Stimulated activated CD8-positive, alpha-beta memory T cell treated with anti-CD3 and anti-CD28 coated beads, Interleukin-4, amount 100 ng/mL, for 48 hours (primary cell): ENCODE results near the gene NDUFB4.
A peak's percentile ranks its signal among the peaks of the same experiment; 100 is the strongest.

Experiments
- DNase-seq: peaks from one replicate; pipeline ENCODE4 v3.0.0-alpha.2; 2020

Gene NDUFB4

DNA sequence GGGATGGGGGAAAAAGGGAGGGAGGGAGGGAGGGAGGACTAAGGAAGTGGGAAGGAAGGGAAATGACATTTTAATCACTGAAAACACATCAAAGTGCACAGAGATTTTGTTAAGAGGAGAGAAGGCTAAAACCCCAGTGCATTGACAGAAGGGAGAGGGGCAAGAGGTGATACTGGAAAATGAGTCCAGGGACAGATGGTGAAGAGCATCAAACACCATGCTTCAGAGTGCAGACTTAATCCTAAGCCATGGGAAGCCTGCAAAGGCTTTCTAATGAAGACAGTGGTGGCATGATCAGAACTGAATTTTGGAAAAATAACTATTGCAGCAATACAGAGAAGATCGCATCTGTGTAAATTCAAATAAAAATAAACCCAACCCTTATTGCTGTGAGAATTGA lies 44.1 kb downstream of the NDUFB4 start:
- DNase-seq: no peak

DNA sequence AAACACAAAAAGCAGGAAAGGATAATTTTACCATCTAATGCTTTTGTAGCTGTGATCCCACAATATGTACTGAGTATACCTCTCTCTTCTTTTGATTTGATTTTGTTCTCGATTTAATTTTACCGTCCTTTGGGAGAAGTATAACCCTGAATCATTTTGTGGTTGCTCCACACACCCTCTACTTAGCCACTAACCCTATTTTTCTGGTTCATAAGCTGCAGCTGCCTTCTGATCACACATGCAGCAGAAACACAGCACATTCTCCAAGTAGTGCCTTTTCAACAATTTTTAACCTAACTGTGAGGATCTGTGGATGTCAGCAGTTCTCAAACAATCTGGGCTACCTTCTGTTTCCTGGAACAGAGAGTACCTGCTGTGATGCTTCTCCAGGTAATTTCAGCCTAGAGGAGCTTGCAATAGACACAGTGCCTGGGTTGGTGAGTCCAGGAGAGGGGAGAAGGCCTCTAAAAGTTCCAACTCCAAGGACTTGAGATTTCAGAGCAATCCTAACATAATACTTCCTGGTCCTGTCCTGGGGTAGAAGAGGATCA lies 45.6 kb downstream of the NDUFB4 start:
- no peak for DNase-seq

DNA sequence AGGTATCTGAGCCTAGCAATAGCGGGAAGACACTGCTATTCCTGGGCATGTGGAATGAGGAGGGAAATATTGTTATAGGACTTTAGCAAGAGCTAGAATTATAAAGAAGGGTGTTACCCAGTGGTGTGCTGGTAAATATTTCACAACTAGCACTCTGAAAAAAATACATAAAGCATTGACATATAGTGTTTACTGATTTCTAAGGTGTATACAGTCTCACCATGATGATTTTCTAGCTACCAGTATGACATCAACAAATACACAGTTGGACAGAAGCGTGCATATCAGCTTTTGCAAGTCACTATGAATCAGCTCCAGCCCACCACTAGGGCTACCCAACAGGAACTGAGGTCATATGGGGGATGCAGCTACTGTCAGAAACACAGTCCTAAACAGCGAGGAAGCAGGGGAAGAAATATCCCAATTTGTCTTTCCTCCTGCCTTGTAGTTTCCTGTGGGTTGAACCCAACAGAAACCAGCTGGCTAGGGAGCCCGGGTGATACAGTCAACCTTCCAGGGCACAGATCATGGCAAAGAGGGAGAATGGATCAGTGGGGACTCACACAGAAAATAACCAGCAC lies 46.3 kb downstream of the NDUFB4 start:
- DNase-seq: peak; percentile 24

DNA sequence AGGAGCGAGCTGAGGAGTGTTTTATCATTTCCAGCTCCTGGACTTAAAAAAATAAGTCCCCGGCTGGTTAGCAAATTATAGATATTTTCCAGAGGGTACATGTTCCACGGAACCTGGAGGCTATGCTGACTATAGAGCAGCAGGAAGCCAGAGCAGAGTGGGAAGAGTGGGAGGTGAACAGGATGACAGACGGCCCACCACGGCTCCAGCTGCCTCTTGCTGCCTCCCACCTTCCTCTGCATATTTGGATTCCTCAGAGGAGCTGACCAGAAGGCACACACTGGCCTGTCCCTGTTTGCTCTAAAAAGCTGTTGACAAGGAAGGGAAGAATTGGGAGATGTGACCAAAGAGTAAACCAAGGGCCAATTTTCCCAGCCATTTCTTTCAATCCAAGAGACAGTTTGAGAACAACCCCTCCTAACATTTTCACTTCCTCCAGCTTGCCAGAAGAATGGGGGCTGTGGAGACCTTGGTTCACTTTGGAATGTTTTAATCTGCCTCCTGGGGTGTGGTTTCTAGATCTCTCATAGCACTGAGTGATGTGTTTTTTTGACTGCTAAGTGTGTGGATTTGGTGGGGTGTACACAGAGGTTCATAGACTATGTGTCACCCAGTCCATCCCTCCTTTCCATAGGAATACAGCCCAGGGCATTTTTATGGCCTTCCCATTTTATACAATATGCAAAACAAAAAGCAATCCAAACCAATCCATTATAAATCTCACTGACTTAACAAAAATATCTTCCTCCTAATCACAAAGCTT lies 49.1 kb downstream of the NDUFB4 start:
- DNase-seq: no peak

DNA sequence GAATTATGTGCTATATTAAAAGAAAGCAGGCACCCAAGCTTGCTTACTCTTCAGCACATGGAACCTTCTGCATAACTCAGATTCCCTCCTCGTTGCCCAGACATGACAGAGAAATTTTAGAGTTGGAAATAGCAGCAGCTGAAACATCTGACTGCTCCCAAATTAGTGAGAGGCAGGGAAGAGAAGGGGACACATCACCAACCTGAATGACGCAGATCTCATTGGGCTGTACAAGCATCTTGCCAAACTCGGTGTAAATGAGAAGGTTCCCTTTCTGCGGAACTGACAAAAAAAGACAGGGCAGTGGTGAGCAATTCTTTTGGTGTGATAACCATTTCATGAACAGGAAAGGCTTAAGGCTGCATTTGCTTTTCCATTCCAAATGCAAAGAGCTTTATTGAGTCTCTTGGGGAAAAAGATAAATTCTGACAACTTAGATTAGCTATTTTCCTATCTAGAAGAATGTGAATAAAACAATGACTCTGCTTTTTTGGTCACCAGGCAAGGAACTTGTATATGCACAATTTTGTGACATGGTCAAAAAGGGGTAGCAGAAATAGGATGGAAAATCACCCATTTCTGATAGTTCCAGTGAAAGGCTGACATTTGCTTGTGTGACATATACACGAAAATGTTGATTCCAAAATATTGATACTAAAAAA lies 50.8 kb downstream of the NDUFB4 start:
- no peak for DNase-seq

DNA sequence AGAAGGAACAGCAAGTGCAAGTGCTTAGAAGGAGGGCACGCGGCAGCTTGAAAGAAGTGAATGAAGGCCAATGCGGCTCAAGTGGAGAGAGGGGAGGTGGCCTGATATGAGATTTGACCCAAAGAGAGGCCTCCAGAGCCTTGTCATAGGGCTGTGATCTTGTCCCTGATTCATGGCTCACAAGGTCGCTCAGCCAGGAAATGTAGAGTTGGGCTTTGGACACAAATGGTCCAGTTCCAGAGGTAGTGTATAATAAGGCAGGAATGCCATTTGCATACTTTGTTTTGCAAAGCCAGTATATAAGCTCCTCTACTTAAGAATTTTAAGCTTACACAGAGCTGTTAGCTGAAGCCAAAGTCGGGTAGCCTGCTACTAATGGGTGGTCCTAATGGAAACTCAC lies 52.2 kb downstream of the NDUFB4 start:
- DNase-seq: no peak

DNA sequence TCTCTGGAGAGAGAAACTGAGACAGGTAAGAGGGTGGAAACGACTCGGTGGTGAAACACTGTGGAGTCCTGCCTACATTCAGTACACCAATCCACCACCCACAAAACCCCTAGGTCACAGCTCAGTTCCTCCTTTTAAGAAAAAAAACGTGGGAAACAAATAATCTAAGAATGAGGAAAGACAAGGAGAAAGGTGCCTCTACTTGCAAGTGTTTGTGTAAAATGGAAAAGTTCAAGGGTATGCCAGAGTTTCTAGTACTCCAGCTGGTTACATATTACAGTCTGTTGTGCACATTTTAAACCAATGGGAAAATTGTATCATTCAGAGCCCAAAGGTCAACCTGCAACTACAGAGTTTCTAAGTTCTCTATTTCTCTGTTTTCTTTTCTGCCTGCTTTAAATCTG lies 53.7 kb downstream of the NDUFB4 start:
- no peak for DNase-seq

DNA sequence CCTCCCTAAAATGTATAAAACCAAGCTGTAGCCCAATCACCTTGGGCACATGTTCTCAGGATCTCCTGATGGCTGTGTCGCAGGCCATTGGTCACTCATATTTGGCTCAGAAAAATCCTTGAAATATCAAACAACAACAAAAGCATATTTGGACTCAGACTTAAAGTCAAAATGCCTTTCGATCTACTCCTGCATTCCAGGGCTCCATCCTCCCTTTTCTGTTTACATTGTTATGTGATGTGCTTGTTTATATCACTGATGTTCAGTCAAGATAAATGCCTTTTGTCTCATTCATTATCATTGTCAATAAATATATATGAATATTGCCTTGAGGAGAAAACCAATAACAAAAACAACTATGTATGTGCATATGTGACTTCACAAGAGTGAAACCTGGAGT lies 54.2 kb downstream of the NDUFB4 start:
- DNase-seq: no peak
